ENCODE measurements around the gene NCMAP. TPM values are rescaled to one million over a fixed set of nuclear protein-coding genes. Genes with fewer than 3 reads are reported as not detected.

Gene NCMAP
- polyA plus RNA-seq, 1 donor (not counting 4 experiments of a cell fraction or from before 2014, with no cell fraction given) = 0.05 TPM

DNA sequence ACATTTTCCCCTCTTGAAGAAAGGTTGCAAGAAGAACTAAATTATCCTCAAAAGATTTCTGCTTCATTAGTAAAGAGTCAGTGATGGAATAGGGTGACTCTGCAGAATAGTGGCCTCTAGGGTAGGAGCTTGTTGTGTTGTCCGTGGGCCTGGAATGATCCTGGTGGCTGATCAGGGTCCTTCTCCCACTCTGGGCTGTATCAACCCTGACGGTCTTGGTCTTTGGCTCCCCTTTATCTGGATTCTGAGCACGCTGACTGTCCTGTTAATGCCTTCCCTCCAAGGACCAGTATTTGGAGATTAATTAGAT, 50.4 kb downstream of the NCMAP start:
- no peaks in the 10 kb centered on the region for H3K9me3 ChIP-seq (ENCODE audit: control insufficient read depth, low read depth, low read length)
- H3K9me1 ChIP-seq (ENCODE audit: control insufficient read depth, extremely low read depth, insufficient read depth, low read length) = no peaks in the 10 kb centered on the region
- TF ChIP-seq, protein P1, sequence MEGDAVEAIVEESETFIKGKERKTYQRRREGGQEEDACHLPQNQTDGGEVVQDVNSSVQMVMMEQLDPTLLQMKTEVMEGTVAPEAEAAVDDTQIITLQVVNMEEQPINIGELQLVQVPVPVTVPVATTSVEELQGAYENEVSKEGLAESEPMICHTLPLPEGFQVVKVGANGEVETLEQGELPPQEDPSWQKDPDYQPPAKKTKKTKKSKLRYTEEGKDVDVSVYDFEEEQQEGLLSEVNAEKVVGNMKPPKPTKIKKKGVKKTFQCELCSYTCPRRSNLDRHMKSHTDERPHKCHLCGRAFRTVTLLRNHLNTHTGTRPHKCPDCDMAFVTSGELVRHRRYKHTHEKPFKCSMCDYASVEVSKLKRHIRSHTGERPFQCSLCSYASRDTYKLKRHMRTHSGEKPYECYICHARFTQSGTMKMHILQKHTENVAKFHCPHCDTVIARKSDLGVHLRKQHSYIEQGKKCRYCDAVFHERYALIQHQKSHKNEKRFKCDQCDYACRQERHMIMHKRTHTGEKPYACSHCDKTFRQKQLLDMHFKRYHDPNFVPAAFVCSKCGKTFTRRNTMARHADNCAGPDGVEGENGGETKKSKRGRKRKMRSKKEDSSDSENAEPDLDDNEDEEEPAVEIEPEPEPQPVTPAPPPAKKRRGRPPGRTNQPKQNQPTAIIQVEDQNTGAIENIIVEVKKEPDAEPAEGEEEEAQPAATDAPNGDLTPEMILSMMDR (optimal IDR thresholded peaks at IDR 0.05 in 1 of 3, IDR thresholded peaks at IDR 0.05 in 1 of 3, conservative IDR thresholded peaks at IDR 0.05 in 1 of 3; ENCODE audit: extremely low read depth in 1 of 3, insufficient read depth in 2 of 3, low read length in 3 of 3) = no peak
- no peak for TF ChIP-seq EZH2 (IDR thresholded peaks at IDR 0.05; ENCODE audit: low read length)
- H3K27me3 ChIP-seq (ENCODE audit: control insufficient read depth, extremely low read depth, insufficient read depth, low read length) = peaks cover 9% of the 10 kb centered on the region
- H3K4me3 ChIP-seq (ENCODE audit: control insufficient read depth in 2 of 3, extremely low read depth in 1 of 3, insufficient read depth in 2 of 3, low read depth in 1 of 3, low read length in 3 of 3) = no peak overlapping the region
- no peak overlapping the region for H3K9ac ChIP-seq (ENCODE audit: control insufficient read depth, extremely low read depth, insufficient read depth, low read length)
- H3K4me1 ChIP-seq (ENCODE audit: control insufficient read depth, extremely low read depth, insufficient read depth, low read length) = no peaks in the 10 kb centered on the region
- H3K36me3 ChIP-seq (ENCODE audit: control insufficient read depth in 2 of 2, extremely low read depth in 1 of 2, insufficient read depth in 2 of 2, low read length in 2 of 2) = no peaks in the 10 kb centered on the region
- FAIRE-seq (no peak), DNase-seq (ENCODE audit: low read depth, low spot score) (no peak)
- no peaks in the 10 kb centered on the region for H3K79me2 ChIP-seq (ENCODE audit: control insufficient read depth, insufficient read depth, low read length)
- no peak overlapping the region for H2AFZ ChIP-seq (ENCODE audit: control insufficient read depth, low read length)
- H3K4me2 ChIP-seq (ENCODE audit: control insufficient read depth, extremely low read depth, insufficient read depth, low read depth, low read length) = no peak overlapping the region
- dilution Hi-C loops (cut with MboI; ENCODE audit: extremely low pct_ligation_motif_present, low sequenced_read_pairs) = no loop called here
- no peaks in the 10 kb centered on the region for H4K20me1 ChIP-seq (ENCODE audit: control insufficient read depth, extremely low read depth, insufficient read depth, low read length)
- no peak overlapping the region for H3K27ac ChIP-seq (ENCODE audit: control insufficient read depth, insufficient read depth, low read length)

DNA sequence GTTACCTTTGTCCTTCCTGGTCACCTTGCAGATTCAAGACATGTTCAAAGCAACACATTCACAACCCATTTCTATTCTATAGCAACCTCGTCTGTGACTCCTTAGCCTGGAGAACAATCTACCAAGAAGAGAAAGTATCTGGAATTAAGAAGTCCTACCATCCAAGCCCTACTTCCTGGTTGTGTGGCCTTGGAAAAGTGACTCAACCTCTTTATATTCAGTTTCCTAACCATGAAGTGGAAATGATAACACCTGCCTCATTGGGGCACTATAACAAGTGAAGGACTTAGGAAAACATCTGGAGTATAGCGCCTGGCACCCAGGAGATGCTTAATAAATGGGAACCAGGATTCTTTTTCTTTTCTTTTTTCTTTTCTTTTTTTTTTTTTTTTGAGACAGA, 50.7 kb downstream of the NCMAP start:
- Histone ChIP-seq H3K9ac (ENCODE audit: control insufficient read depth, extremely low read depth, insufficient read depth, low read length) (no peak overlapping the region), H3K36me3 (ENCODE audit: control insufficient read depth in 2 of 2, extremely low read depth in 1 of 2, insufficient read depth in 2 of 2, low read length in 2 of 2) (no peaks in the 10 kb centered on the region), H3K27ac (ENCODE audit: control insufficient read depth, insufficient read depth, low read length) (no peak overlapping the region), H3K4me1 (ENCODE audit: control insufficient read depth, extremely low read depth, insufficient read depth, low read length) (no peaks in the 10 kb centered on the region), H2AFZ (ENCODE audit: control insufficient read depth, low read length) (no peak overlapping the region), H3K79me2 (ENCODE audit: control insufficient read depth, insufficient read depth, low read length) (no peaks in the 10 kb centered on the region), H3K4me2 (ENCODE audit: control insufficient read depth, extremely low read depth, insufficient read depth, low read depth, low read length) (no peak overlapping the region), H3K27me3 (ENCODE audit: control insufficient read depth, extremely low read depth, insufficient read depth, low read length) (peaks cover 9% of the 10 kb centered on the region), H3K4me3 (ENCODE audit: control insufficient read depth in 2 of 3, extremely low read depth in 1 of 3, insufficient read depth in 2 of 3, low read depth in 1 of 3, low read length in 3 of 3) (no peak overlapping the region), H4K20me1 (ENCODE audit: control insufficient read depth, extremely low read depth, insufficient read depth, low read length) (no peaks in the 10 kb centered on the region), H3K9me3 (ENCODE audit: control insufficient read depth, low read depth, low read length) (no peaks in the 10 kb centered on the region), H3K9me1 (ENCODE audit: control insufficient read depth, extremely low read depth, insufficient read depth, low read length) (no peaks in the 10 kb centered on the region)
- FAIRE-seq (no peak), DNase-seq (ENCODE audit: low read depth, low spot score) (no peak)
- dilution Hi-C loops (cut with MboI; ENCODE audit: extremely low pct_ligation_motif_present, low sequenced_read_pairs) = no loop called here
- no peak for TF ChIP-seq EZH2 (IDR thresholded peaks at IDR 0.05; ENCODE audit: low read length)
- TF ChIP-seq, protein P1 (optimal IDR thresholded peaks at IDR 0.05 in 1 of 3, IDR thresholded peaks at IDR 0.05 in 1 of 3, conservative IDR thresholded peaks at IDR 0.05 in 1 of 3; ENCODE audit: extremely low read depth in 1 of 3, insufficient read depth in 2 of 3, low read length in 3 of 3) = no peak

Data from keratinocyte (primary cell).